HepG2 (cell line): ENCODE measurements around the gene GHRL. TPM values are rescaled to one million over a fixed set of nuclear protein-coding genes. Genes with fewer than 3 reads are reported as not detected.

Source experiments
- HCFC1 ChIP-seq: fragments of 150-350 bp; IDR thresholded peaks from 2 replicates; pipeline ENCODE4 v1.6.1; 2014; ENCODE audit warnings: low read depth, low read length
- HES4 ChIP-seq: sonication (generic); formaldehyde crosslinking; IDR thresholded peaks from 2 replicates; pipeline ENCODE4 v1.9.0; 2021; ENCODE audit warnings: mild to moderate bottlenecking, missing genetic modification reagents, borderline replicate concordance
- KAT7 ChIP-seq: IDR thresholded peaks from 2 replicates; pipeline ENCODE4 v1.6.1; 2018; ENCODE audit warnings: borderline replicate concordance, missing compliant biosample characterization
- SIN3B ChIP-seq: fragments of 150-350 bp; IDR thresholded peaks from 2 replicates; pipeline ENCODE4 v1.6.1; 2014; ENCODE audit warnings: low read length
- THAP7 ChIP-seq: sonication (generic); formaldehyde crosslinking; IDR thresholded peaks from 2 replicates; pipeline ENCODE4 v1.8.1; 2023; ENCODE audit warnings: mild to moderate bottlenecking, missing genetic modification reagents
- ZBTB7B ChIP-seq: sonication (generic); formaldehyde crosslinking; IDR thresholded peaks from 2 replicates; pipeline ENCODE4 v1.4.0; 2020; ENCODE audit warnings: missing genetic modification reagents
- ZNF230 ChIP-seq: sonication (generic); formaldehyde crosslinking; IDR thresholded peaks from 2 replicates; pipeline ENCODE4 v1.4.0; 2020; ENCODE audit warnings: mild to moderate bottlenecking, missing genetic modification reagents
- ZNF605 ChIP-seq: sonication (generic); formaldehyde crosslinking; IDR thresholded peaks from 2 replicates; pipeline ENCODE4 v1.8.0; 2022; ENCODE audit warnings: mild to moderate bottlenecking, missing genetic modification reagents
- ZNF616 ChIP-seq: sonication (generic); formaldehyde crosslinking; IDR thresholded peaks from 2 replicates; pipeline ENCODE4 v1.5.0; 2020; ENCODE audit warnings: low read depth, mild to moderate bottlenecking, missing genetic modification reagents
- ZNF687 ChIP-seq: sonication (generic); formaldehyde crosslinking; IDR thresholded peaks from 2 replicates; pipeline ENCODE4 v1.5.1; 2020; ENCODE audit warnings: mild to moderate bottlenecking, missing genetic modification reagents, moderate library complexity
- ZNF710 ChIP-seq: sonication (generic); formaldehyde crosslinking; IDR thresholded peaks from 2 replicates; pipeline ENCODE4 v1.5.0; 2020; ENCODE audit warnings: mild to moderate bottlenecking, missing genetic modification reagents, borderline replicate concordance
- ZXDC ChIP-seq: sonication (generic); formaldehyde crosslinking; IDR thresholded peaks from 2 replicates; pipeline ENCODE4 v1.5.0; 2020; ENCODE audit warnings: mild to moderate bottlenecking, missing genetic modification reagents
- polyA plus RNA-seq, 8 experiments: library from polyadenylated mRNA; depleted of rRNA in 3 of 8; stranded (reverse) in 7 of 8; unstranded in 1 of 8; fragments of >200 nt; fragmentation: Illumina TruSeq in 4 of 8; extraction: Trizol in 4 of 8; gene quantifications; 2 replicates each; pipeline versions ENCODE4 v1.2.1 to v1.2.3, GENCODE V29; 2011 to 2016; ENCODE audit warnings: low read depth in 4 of 8, missing spikeins in 1 of 8, mixed read lengths in 1 of 8; ENCODE audit not compliant: insufficient read depth in 1 of 8
- total RNA-seq, 5 experiments: library from RNA; depleted of rRNA; stranded (reverse); fragments of >200 nt; fragmentation: Illumina TruSeq; extraction: Trizol; gene quantifications; 2 replicates each; pipeline ENCODE4 v1.2.3, GENCODE V29; 2016; ENCODE audit warnings: low read depth in 1 of 5
- TF ChIP-seq, protein P1 (sequence below): conservative IDR thresholded peaks from 2 replicates; pipeline ENCODE4 v1.6.1; 2018; ENCODE audit warnings: missing genetic modification reagents

GHRL gene
- total and polyA plus RNA-seq, 2 of the 13 experiments (the other 11 are each of a cell fraction or from before 2014, with no cell fraction given): 0.09 TPM; not detected in 1

- 0 out of 2 replicates have a peak, but pooled peaks have one; percentile 29 for TF ChIP-seq ZNF710 (CRISPR knock-in tag)
- peak; percentile 40; the same call in 1 of the 2 replicates for TF ChIP-seq ZNF230
- peak; percentile 59; the same call in 1 of the 2 replicates for TF ChIP-seq KAT7 (CRISPR knock-in tag)
- TF ChIP-seq THAP7 (CRISPR knock-in tag): no peak
- peak; percentile 43; the same call in 1 of the 2 replicates for TF ChIP-seq ZNF616 (CRISPR knock-in tag)
- TF ChIP-seq ZBTB7B: peak; percentile 43
- TF ChIP-seq HCFC1: no peak
- TF ChIP-seq, protein P1, sequence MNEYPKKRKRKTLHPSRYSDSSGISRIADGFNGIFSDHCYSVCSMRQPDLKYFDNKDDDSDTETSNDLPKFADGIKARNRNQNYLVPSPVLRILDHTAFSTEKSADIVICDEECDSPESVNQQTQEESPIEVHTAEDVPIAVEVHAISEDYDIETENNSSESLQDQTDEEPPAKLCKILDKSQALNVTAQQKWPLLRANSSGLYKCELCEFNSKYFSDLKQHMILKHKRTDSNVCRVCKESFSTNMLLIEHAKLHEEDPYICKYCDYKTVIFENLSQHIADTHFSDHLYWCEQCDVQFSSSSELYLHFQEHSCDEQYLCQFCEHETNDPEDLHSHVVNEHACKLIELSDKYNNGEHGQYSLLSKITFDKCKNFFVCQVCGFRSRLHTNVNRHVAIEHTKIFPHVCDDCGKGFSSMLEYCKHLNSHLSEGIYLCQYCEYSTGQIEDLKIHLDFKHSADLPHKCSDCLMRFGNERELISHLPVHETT: peak; percentile 38; the same call in 1 of the 2 replicates
- TF ChIP-seq HES4 (CRISPR knock-in tag): 0 out of 2 replicates have a peak, but pooled peaks have one; percentile 2
- TF ChIP-seq ZXDC (CRISPR knock-in tag): peak; percentile 15; the same call in 1 of the 2 replicates
- no peak for TF ChIP-seq SIN3B
- peak; percentile 93 for TF ChIP-seq ZNF687 (CRISPR knock-in tag)
- peak; percentile 66; the same call in 1 of the 2 replicates for TF ChIP-seq ZNF605 (CRISPR knock-in tag)
These were observed 44.4 kb downstream of the GHRL start, which contains the start of gene TATDN2 (continued) for GRCh38 chr3:10248184-10248983.
